Natural killer cell treated with Interleukin-12 subunit alpha and Interleukin-12 subunit beta and Interleukin-15 and Interleukin-18, amount 100 ng/mL, for 72 hours (primary cell): ENCODE results near the gene TLE5. TPM values are rescaled to one million over a fixed set of nuclear protein-coding genes. Genes with fewer than 3 reads are reported as not detected.
A peak's percentile ranks its signal among the peaks of the same experiment; 100 is the strongest.

Experiments used
- ATAC-seq, 2 donors: fragments of 150-1000 bp; cut with Tn5 transposase in 1 of 2; sonication (Bioruptor Pico), chemical (Tn5 transposase) in 1 of 2; 2 replicates each; pipeline ENCODE4 v1.10.0; 2021
- DNase-seq: peaks from one replicate; pipeline ENCODE4 v3.0.0; 2022; ENCODE audit warnings: low spot score
- H3K27ac Mint-ChIP-seq, 2 donors: 1 replicate in 1 of 2; 2 replicates in 1 of 2; pipeline ENCODE4 v1.8.0; 2022; ENCODE audit warnings: mixed read lengths in 2 of 2, mild to moderate bottlenecking in 1 of 2, moderate library complexity in 1 of 2
- H3K27me3 Mint-ChIP-seq, 2 donors: 1 replicate in 1 of 2; 2 replicates in 1 of 2; pipeline ENCODE4 v1.8.0; 2022; ENCODE audit warnings: mixed read lengths in 2 of 2
- H3K36me3 Mint-ChIP-seq: one replicate; pipeline ENCODE4 v1.8.0; 2022; ENCODE audit warnings: mixed read lengths
- H3K4me1 Mint-ChIP-seq, 2 donors: 1 replicate in 1 of 2; 2 replicates in 1 of 2; pipeline ENCODE4 v1.8.0; 2022; ENCODE audit warnings: low read depth in 2 of 2, mixed read lengths in 2 of 2, mild to moderate bottlenecking in 1 of 2
- H3K4me3 Mint-ChIP-seq: one replicate; pipeline ENCODE4 v1.8.0; 2022; ENCODE audit warnings: mixed read lengths
- H3K9me3 Mint-ChIP-seq: 2 replicates; pipeline ENCODE4 v1.8.0; 2022; ENCODE audit warnings: mixed read lengths
- total RNA-seq, 2 donors: library from RNA; stranded (reverse); gene quantifications; one replicate each; pipeline ENCODE4 v1.2.3, GENCODE V29; 2022

TLE5 gene
- total RNA-seq = 100 to 1,000 TPM; 242 to 309 TPM

DNA sequence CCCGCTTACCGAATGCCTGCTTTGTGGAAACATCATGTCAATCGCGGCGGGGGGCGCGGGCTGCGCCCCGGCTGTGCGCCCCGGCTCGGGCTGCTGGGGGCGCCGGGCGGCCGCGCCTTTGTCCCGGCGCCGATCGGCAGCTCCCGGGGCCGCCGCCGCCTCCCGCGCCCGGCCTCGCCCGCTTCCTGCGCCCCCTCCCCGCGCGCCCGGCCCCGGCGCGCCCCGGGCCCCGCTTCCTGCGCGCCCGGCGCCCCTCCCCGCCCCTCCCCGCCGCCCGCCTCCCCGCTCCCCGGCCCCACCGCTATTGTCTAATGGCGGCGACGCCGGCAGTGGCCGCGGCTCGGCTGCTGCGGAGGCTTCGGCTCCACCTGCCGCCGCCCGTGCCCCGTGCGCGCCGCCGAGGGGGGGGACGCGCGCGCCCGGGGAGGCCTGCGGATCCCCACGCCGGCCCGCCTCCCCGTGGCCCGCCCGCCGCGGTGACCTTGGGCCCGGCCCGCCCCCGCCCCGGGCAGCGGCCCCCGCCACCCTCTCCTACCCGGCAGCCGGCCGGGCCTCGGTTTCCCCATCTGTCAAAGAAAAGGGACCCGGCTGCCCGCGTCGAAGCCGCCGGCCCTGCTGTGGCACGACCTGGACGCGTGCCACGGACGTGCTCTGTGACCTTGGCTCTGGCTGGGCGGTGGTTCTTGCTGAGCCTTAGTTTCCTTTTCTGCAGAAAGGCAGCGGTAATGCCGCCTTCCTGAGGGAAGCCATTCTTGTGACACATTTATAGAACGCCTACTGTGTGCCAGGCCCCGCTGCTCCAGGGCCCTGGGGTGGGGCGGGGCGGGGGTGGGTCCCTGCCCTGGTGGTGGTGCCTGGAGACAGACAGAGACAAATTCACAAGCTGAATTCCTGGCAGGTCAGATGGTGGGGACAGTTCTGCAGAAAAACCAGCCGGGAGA is at the start of gene TLE5:
TSS of gene TLE5 (minus strand) at position 331 of the 941 bp plus-strand sequence. CDS start at position 36, 295 bp downstream.
- ATAC-seq (peak; percentile 77 to 84), DNase-seq (peak; percentile 75)
- Mint-ChIP-seq H3K36me3 (no peaks in the 10 kb centered on the region), H3K9me3 (no peaks in the 10 kb centered on the region), H3K27me3 (no peaks in the 10 kb centered on the region), H3K27ac (peak within 1 kb of the TSS; percentile 80 to 85), H3K4me3 (peak within 1 kb of the TSS; percentile 84), H3K4me1 (peaks cover 6 to 30% of the 10 kb centered on the region in 2 donors)

GRCh38 chr19:3111586-3112247 is 49.4 kb upstream of the TLE5 start:
- H3K4me3 Mint-ChIP-seq = no peak overlapping the region
- H3K4me1 Mint-ChIP-seq = peaks cover 4% of the 10 kb centered on the region in 2 donors
- H3K27me3 Mint-ChIP-seq = peaks cover 0 to 3% of the 10 kb centered on the region in 2 donors
- no peaks in the 10 kb centered on the region for H3K9me3 Mint-ChIP-seq
- no peak overlapping the region for H3K27ac Mint-ChIP-seq
- DNase-seq = no peak
- ATAC-seq = no peak
- H3K36me3 Mint-ChIP-seq = no peaks in the 10 kb centered on the region

DNA sequence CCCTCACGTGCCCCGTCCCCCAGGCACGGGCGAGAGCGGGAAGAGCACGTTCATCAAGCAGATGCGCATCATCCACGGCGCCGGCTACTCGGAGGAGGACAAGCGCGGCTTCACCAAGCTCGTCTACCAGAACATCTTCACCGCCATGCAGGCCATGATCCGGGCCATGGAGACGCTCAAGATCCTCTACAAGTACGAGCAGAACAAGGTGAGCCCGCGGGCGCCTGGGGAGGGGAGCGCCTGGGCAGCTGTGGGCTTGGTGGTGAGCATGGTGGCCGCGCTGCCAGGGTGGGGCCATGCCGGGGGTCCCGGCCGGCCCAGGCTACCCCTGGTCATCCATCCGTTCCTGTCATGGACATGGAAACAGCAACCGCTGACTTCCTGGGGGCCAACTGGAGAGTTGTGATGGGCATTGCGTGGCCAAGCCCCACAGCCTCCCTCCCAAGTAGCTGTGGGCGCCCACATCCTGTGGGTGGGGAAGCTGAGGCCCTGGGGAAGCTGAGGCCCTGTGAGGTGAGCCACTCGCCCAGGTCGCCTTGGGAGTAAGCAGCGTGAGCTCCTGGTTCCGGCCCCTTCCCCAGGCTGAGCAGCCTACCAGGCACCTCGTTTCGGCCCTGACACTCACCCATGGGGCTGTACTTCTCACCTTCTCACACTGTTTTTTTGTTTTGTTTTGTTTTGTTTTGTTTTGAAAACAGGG is 48.0 kb upstream of the TLE5 start:
- Mint-ChIP-seq H3K4me1 (peaks cover 4% of the 10 kb centered on the region in 2 donors), H3K4me3 (no peak overlapping the region), H3K9me3 (no peaks in the 10 kb centered on the region), H3K36me3 (no peaks in the 10 kb centered on the region), H3K27me3 (peaks cover 0 to 3% of the 10 kb centered on the region in 2 donors), H3K27ac (no peak overlapping the region)
- DNase-seq (no peak), ATAC-seq (no peak)

- Mint-ChIP-seq H3K4me3 (no peak overlapping the region), H3K4me1 (peaks cover 4% of the 10 kb centered on the region in 2 donors), H3K27me3 (peaks cover 0 to 3% of the 10 kb centered on the region in 2 donors), H3K36me3 (no peaks in the 10 kb centered on the region), H3K27ac (no peak overlapping the region), H3K9me3 (no peaks in the 10 kb centered on the region)
- ATAC-seq = no peak
- no peak for DNase-seq
These were observed 47.2 kb upstream of the TLE5 start for GRCh38 chr19:3109491-3109890.

GRCh38 chr19:3108775-3109174 is 46.5 kb upstream of the TLE5 start:
- H3K27me3 Mint-ChIP-seq = peaks cover 0 to 3% of the 10 kb centered on the region in 2 donors
- peak overlapping the region in 1 of 2 donors; percentile 89 for H3K27ac Mint-ChIP-seq
- no peaks in the 10 kb centered on the region for H3K36me3 Mint-ChIP-seq

GRCh38 chr19:3107658-3108057 is 45.4 kb upstream of the TLE5 start:
- DNase-seq = no peak
- H3K4me1 Mint-ChIP-seq = peaks cover 7 to 10% of the 10 kb centered on the region in 2 donors
- H3K4me3 Mint-ChIP-seq = no peak overlapping the region
- no peaks in the 10 kb centered on the region for H3K36me3 Mint-ChIP-seq
- peaks cover 0 to 3% of the 10 kb centered on the region in 2 donors for H3K27me3 Mint-ChIP-seq
- no peak for ATAC-seq
- H3K27ac Mint-ChIP-seq = peak overlapping the region in 1 of 2 donors; percentile 31
- no peaks in the 10 kb centered on the region for H3K9me3 Mint-ChIP-seq

More at GRCh38 chr19:3108775-3109174, 46.5 kb upstream of the TLE5 start:
- ATAC-seq = peak; percentile 59 to 66
- H3K9me3 Mint-ChIP-seq = no peaks in the 10 kb centered on the region
- peak; percentile 82 for DNase-seq
- H3K4me1 Mint-ChIP-seq = peaks cover 7 to 10% of the 10 kb centered on the region in 2 donors
- no peak overlapping the region for H3K4me3 Mint-ChIP-seq

- H3K4me3 Mint-ChIP-seq = no peak overlapping the region
- no peaks in the 10 kb centered on the region for H3K36me3 Mint-ChIP-seq
- no peak for ATAC-seq
- H3K27me3 Mint-ChIP-seq = peaks cover 0 to 6% of the 10 kb centered on the region in 2 donors
- H3K27ac Mint-ChIP-seq = no peak overlapping the region
- no peaks in the 10 kb centered on the region for H3K9me3 Mint-ChIP-seq
- no peak for DNase-seq
- H3K4me1 Mint-ChIP-seq = peaks cover 7 to 10% of the 10 kb centered on the region in 2 donors
These were observed 44.3 kb upstream of the TLE5 start for GRCh38 chr19:3106509-3107141.

DNA sequence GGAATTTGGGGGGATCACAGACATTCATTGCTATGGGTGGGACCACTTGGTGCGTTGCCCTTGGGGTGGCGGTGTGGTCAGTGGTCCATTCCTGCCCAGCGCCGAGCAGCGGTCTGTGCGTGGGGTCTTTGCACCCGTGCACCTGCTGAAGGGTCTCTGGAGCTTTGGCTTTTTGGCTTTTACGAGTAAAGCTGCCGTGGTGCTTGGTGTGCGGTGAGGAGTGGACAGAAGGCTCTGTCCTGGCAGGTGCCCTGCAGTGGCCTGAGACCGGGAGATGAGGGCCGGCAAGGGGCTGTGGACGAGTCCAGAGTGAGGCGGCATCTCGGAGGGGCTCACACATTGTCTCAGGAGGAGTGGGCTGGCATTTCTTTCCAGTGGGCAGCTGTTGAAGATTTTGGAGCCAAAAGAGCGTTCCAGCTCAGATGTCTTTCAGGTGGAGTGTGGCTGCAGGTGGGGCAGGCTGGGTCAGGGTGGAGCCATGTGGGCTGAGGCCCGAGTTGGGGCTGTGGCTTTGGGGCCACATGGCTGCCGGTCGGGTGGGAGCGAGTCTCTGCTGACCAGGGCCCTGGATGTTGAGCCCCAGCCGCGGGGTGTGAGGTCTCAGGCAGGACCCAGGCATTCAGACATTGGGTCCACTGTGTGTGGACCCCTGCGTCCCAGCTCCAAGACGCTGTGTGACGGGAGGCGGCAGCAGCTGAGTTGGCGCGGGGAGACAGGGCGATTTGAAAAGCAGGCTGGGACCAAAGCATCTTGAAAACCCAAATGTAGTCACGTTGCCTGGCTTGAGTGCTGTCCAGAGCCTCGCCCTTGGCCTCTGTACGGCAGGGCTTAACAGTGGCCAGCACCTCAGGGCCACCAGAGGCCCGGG is 43.6 kb upstream of the TLE5 start:
- H3K27me3 Mint-ChIP-seq = peaks cover 0 to 8% of the 10 kb centered on the region in 2 donors
- ATAC-seq (no peak), DNase-seq (no peak)
- no peak overlapping the region for H3K27ac Mint-ChIP-seq
- H3K36me3 Mint-ChIP-seq = no peaks in the 10 kb centered on the region
- peaks cover 7 to 10% of the 10 kb centered on the region in 2 donors for H3K4me1 Mint-ChIP-seq
- H3K9me3 Mint-ChIP-seq = no peaks in the 10 kb centered on the region
- H3K4me3 Mint-ChIP-seq = no peak overlapping the region

- H3K36me3 Mint-ChIP-seq = no peaks in the 10 kb centered on the region
- no peak for ATAC-seq
- H3K4me3 Mint-ChIP-seq = no peak overlapping the region
- no peak overlapping the region for H3K27ac Mint-ChIP-seq
- no peaks in the 10 kb centered on the region for H3K9me3 Mint-ChIP-seq
- H3K27me3 Mint-ChIP-seq = peaks cover 0 to 8% of the 10 kb centered on the region in 2 donors
- peaks cover 7 to 10% of the 10 kb centered on the region in 2 donors for H3K4me1 Mint-ChIP-seq
- DNase-seq = no peak
These were observed 42.4 kb upstream of the TLE5 start for GRCh38 chr19:3104708-3104983.

GRCh38 chr19:3102239-3103140 is 40.2 kb upstream of the TLE5 start:
- no peak overlapping the region for H3K27ac Mint-ChIP-seq
- no peaks in the 10 kb centered on the region for H3K36me3 Mint-ChIP-seq
- H3K4me3 Mint-ChIP-seq = no peak overlapping the region
- no peak for DNase-seq
- peaks cover 8 to 11% of the 10 kb centered on the region in 2 donors for H3K4me1 Mint-ChIP-seq
- H3K9me3 Mint-ChIP-seq = no peaks in the 10 kb centered on the region
- peaks cover 7 to 10% of the 10 kb centered on the region in 2 donors for H3K27me3 Mint-ChIP-seq
- no peak for ATAC-seq

- Mint-ChIP-seq H3K4me3 (no peak overlapping the region), H3K27me3 (peaks cover 11 to 13% of the 10 kb centered on the region in 2 donors), H3K9me3 (no peaks in the 10 kb centered on the region), H3K4me1 (peaks cover 10 to 11% of the 10 kb centered on the region in 2 donors), H3K36me3 (no peaks in the 10 kb centered on the region), H3K27ac (no peak overlapping the region)
- ATAC-seq (no peak), DNase-seq (no peak)
These were observed 38.7 kb upstream of the TLE5 start for GRCh38 chr19:3100747-3101730.
